HK-2 (cell line): ENCODE data around the gene PRKN.
"Not testable (repeated sequence)": the region's sequence is repeated elsewhere in the genome, so short reads cannot be mapped to it uniquely, and the experiment has no call there.

Source experiments
- DNase-seq: peaks from one replicate; pipeline ENCODE4 v3.0.0-alpha.2; 2018; ENCODE audit not compliant: unreplicated experiment

PRKN gene

DNA sequence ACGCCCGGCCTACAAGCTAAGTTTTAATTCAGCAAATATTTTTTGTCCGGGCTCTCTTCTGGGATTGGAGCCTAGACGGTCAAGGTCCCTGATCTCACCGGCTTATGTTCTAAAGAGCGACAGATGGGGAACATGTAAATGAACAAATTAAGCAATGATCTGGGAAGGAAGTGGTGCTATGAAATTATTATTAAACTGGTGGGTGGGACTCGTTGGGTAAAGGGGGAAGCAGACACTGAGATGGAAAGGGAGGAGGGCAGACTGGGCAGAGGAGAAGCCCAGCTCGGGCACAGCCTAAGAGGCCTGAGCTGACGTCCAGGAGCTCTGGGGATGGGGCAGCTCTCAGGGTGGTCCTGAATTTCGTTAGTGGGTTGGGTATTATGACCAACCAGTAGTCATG, 1371.9 kb downstream of the PRKN start:
- DNase-seq = no peak

DNA sequence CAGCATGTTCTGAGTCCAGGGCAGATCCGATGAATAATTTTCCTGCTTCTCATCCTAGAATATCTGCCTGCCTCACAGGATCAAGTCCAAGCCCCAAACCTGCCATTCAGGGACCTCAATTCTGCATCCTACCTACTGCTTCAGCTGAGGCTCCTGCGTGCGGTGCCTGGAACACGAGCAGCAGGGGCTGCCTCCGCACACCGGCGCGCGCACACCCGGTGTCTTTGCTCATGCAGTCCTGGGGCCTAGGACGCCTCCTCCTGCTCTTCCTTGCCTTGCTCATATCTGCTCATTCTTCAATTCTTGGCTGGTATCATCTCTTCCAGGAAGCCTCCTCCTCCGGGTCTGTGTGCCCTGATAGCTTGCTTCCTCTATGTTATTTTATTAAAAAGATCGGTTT, 1372.6 kb downstream of the PRKN start:
- DNase-seq = no peak

DNA sequence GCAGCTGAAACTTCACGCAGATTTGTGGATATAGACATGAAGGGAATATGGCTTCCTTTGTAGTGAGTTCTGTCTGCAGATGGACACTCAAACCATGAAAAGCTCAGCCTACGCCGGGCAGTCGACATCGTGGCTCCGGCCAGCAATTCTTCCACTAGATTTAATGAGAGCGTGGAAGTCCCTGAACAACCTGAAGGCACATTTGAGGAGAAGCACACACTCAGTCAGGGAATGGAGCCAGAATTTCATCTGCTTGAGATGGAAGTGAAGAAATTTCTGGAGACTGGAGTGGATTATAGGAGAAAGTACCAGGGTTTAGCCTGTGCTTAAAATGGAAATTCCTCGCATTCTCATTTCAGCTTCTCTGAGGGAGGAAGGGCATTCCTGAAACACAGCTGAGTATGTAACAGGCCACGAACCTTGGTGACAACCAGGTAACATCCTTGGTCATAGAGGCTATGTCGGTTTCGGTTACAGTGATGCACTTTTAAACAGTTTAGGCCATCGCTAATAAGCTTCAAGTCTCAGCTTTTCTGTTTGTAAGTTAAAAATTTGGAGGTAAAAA, 1373.2 kb downstream of the PRKN start:
- no peak for DNase-seq

DNA sequence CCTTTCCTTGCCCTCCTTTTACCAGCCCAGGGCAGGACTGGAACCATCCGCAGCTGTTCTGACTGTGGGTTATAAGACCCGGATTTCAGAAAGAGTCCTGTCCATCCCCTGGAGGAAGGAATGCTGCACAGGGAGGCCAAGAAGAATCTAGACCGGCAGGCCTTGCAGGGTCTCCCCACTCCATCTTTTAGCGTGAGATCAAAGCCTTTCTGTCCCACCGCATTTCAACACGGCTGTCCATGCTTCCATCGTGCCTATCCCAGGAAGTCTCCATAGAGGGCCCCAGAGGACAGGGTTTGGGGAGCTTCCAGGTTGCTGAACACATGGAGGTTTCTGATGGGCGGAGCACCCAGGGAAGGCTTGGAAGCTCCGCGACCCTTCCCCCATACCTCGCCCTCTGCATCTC, 1374.4 kb downstream of the PRKN start:
- no peak for DNase-seq

DNA sequence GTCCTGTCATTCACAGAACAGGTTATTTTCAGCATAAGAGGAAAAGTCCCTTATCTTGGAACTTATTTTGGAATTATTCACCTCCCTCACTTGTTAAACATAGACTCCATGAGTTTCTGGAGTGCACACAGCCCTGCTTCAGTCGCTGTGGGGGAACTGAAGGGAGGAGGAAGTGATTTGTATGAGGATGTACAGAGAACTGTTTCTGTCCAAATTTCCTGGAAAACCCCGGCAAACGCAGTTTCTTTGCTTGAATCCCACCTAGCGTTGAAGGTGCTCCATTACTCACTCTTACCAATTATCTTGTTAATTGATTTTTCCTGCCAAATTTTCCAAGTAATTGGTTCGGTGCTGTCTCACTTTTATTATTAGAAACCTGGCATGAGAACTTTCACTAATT, 1375.7 kb downstream of the PRKN start:
- no peak for DNase-seq

DNA sequence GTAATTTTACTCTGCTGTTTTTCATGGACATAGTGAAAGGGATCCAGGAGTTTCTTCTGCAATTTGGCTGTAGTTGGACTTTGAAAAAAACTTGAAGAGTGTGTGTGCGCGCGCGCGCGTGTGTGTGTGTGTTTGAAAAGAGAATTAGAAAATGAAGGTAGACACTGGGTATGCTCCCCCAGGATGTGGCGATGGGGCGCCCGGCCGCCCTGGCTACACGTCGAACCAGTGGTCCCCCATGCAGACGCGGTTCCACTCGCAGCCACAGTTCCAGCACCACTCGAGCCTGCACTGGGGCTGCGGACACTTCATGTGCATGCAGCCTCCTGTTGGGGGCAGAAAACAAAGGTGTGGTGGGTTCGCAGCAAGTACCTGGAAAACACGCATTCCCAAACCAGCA, 1377.7 kb downstream of the PRKN start:
- DNase-seq = no peak

DNA sequence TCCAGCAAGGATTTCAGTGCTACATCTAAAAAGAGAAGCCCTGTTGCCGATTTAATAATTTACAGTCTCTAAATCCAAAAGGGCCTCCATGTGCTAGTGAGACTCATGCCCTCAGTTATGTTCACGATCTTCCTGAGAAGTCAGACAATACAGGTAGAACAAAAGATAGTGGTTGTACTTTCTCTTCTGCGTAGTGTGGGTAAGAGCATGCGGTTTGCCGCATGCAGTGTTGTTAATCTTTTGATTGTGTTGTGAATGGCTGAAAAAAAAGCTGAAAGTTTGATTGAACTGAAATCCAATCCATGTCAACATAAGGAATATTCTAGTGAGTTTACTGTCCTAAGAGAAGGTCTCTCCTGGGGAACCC, 1379.0 kb downstream of the PRKN start:
- DNase-seq = no peak

DNA sequence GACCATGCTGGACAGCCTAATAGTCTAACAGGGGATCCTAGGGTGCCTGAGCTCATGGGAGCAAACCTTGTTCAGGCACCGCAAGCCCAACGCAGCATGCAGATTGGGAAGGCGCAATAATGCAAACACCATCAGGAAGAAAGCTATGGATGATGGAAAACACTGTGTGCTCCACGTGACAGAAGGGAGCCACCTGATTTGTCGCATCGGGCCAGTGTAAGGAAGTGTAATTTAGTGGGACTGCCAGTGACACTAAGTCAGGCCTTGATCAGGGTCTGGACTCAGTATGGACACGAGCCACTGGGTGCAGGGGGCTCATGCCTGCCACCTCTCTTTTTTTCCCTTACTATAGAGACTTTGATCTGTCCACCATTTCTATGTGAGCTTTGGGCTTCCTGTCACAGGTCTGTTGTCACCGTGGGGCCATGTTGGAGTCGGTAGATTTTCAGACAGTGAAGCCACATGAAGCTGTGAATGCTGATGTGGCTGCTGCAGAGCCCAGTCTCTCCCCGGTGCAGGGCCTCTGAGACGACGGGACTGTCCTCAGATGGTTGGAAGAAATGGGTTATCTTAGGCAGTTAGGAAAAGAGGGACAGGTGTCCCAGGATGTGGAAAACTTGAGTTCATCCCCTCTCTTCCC, 1379.5 kb downstream of the PRKN start:
- no peak for DNase-seq

DNA sequence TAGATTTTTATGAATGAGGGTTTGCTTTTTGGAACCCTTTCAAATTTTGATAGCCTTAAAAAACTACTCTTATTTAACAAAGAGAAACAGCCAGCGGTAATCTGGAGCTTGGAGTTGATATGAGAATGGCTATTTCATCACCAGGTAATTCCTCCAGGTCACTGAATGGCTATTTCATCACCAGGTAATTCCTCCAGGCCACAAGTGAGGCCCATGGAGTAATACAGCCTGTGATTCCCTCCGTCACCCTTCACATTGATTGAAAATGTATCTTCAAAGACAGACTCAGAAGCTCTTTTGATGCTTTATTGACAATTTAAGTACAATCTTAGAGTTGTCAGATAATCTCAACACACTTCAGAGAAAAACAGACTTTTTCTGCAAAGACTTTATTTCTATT, 1380.4 kb downstream of the PRKN start:
- DNase-seq = no peak

DNA sequence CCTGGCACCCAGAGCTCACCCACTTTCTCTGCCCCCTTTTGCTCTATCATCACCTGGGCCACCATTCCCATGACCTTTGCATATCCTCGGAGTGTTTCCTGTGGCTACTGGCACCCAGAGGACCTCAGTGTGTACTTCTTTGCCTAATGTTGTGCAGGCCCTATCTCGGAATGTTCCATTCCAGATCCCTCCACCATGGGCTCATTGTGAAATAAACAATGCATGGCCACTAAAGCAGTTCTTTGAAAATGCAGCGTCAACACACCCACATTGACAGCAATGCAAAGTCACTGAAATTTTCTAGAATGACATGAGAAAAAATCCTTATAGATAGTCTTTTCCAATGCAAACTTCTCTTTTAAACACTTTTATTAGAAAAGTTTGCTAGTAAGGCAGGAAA, 1380.8 kb downstream of the PRKN start:
- DNase-seq = no peak

DNA sequence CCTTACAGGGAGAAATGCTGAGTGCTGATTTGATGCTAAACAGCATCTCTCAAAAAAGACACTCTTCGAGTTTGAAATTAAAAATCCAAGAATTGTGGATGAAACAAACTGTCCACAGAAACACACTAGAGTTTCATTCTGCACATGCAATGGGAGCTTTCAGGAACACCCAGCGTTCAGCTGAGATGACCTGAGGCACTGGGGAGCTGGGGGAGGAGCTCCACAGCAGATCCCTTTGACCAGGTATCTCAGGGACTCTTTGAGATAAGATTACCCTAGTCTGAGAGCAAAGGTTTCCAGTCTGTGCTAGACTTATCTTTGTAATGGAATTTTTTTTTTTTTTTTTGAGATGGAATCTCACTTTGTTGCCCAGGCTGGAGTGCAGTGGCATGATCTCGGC, 1382.9 kb downstream of the PRKN start:
- DNase-seq = no peak

DNA sequence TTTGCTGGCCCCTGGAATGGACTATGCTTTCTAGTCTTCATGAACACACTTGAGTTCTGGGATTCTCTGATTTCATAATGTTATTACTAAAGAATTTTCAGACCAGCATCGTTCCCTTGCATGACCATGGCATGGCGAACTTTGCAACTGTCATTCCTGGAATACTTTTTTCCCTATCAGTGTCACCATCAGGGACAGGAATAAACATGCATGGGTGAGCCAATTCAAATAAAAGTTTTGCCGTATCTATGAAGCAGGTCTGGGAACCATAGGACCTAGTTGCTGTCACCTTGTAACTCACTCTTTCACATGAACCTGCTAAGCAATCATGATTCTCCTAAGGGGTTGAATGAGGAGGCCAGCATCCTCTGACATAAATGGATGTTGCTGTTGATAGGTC, 1385.5 kb downstream of the PRKN start:
- DNase-seq = no peak

DNA sequence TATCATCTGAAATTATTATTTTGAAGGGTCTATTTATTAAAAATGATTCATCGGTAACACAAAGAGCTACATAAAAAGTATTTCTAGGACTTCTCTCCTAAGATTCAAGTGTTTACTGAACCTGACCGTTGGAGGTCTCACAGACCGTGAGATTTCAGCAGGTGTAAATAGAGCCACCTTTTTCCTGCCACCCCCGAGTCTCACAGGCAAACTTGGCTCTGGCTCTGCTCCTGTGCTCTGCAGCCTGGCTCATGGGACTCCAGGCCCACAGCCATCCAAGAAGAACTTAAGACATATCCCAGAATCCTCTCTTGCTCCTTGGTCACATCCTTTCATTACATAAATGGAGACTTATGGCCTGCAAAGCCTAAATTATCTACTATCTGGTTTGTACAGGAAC, 1385.9 kb downstream of the PRKN start:
- DNase-seq = no peak

DNA sequence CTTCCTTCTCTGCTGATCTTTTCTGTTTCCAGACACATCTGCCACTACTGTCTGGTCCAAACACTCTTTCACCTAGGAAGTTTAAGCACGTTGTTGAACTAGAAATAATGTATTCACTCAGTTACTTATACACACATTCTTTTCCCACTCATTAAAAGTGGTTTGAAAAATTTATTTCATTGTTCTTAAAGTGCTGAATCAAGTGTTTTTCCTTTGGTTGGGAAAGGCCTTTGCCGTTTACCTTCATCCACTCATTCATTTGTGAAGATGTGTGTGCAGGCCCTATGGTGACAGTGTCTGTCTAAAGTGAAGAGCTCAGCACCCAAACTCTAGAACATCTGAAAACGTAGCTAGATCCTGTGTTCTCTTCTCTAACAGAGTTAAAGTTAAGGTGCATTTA, 1389.6 kb downstream of the PRKN start:
- DNase-seq = no peak

DNA sequence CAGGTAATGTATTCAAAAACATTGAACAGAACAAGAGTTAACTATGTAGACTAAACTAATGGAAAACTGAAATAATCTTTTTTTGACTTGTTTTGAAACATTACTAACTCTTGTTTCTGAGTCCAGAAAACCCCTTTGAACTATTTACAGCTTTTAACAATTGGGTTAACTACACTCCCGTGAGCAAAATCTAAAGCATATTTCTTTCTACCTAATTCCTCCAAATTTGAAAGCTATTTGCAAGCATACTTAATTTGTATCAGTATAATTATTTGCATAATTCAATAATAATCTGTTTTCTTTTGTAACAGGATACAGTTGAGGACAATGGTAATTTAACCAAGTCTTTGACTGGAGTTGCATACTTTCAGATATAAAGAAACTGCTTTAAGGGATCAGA, 1391.1 kb downstream of the PRKN start:
- no peak for DNase-seq

DNA sequence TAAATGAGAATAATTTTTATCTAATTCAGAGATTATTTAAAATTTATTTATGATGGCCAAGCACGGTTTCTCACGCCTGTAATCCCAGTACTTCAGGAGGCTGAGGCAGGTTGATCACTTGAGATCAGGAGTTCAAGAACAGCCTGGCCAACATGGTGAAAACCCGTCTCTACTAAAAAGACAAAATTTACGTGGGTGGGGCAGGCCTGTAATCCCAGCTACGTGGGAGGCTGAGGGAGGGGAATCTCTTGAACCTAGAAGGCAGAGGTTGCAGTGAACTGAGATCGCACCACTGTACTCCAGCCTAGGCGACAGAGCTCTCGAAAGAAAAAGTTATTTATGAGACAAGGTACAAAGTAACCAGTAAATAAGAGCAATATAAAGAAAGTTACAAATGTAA, 1394.2 kb downstream of the PRKN start:
- no peak for DNase-seq

DNA sequence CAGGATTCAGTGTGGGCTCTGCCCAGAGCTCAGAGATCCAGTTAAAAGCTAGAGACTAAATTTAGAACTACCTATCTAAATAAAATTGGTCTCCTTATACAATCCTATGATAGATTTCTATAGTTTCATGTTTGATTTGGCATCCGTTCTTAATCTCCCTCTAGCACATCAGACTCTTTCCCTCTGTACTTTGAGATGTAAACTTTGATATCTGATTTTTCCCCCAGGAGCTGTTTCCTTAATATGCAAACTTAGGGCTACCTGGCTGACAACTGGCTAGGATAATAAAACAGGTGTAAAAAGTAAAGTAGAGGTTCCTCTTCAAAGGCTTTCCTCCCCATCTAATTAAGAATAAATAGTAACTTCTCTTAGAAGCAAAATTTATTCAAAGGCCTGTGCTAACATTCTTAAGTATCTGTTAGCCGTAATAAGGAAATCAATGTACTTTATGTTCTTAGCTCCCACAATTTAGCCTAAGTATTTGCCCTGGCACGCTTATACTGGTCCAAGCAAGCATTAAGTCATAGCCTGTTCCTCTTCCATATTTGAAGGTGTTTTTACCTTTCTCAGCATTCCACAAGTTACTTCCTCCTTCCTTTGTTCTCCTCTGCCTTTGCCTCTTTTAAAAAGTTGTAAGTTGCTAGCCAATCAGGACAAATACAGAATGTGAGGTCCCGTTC, 1396.0 kb downstream of the PRKN start:
- DNase-seq = not testable (repeated sequence)

DNA sequence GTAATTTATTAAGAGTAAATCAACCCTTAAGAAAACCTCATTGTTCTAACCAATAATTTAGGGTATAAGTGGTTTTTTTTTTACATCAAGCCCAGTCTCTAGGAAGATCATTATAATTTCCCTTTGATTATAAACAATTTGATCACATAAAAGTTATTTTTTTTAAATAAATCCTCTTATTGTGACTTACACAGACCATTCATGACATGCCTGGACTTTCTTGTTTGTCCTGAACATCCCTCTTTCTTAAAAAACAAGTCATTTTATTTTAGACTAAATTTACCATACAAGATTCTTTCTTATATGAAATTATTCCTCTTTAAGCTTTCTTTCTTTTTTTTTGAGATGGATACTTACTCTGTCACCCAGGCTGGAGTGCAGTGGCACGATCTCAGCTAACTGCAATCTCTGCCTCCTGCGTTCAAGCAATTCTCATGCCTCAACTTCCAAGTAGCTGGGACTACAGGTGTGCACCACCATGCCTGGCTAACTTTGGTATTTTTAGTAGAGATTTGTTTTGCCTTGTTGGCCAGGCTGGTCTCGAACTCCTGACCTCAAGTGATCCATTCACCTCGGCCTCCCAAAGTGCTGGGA, 1400.1 kb downstream of the PRKN start:
- no peak for DNase-seq

DNA sequence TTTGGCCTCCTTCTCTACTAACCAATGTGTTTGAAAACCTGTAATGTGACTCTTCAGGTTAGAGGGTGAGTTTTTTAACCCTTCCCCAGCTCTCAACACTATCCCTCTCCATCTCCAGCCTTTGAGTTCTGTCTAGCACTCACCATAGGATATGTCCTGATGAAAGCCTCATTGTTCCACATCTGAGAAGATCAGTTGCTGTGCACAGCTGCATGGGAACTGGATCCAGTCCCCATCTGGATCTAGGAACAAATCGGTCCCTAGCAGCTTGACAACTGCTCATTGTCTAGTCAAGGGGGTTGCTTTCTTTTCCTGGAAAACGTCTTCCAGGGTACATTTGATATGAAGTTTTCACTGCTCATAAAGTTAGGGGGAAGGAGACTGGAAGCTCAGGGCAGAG, 1408.3 kb downstream of the PRKN start:
- no peak for DNase-seq

DNA sequence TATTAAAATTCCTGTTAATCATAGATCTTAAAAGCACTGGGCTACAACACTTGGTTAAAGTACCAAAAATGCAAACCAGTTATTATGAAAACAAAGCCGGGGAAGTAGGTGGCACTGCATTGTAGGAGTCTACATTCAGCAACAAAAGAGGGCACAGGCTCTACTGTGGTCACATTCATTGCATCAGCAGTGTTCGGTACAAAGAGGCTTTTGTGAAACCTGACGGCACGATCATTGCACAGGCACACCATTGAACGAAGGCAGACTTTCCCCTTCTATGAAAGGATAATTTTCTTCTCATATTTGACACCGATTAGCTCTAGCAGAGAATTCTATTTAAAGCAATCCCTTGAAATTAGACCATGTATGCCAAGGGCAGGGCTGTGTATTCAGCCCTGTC, 1409.1 kb downstream of the PRKN start:
- DNase-seq = no peak

DNA sequence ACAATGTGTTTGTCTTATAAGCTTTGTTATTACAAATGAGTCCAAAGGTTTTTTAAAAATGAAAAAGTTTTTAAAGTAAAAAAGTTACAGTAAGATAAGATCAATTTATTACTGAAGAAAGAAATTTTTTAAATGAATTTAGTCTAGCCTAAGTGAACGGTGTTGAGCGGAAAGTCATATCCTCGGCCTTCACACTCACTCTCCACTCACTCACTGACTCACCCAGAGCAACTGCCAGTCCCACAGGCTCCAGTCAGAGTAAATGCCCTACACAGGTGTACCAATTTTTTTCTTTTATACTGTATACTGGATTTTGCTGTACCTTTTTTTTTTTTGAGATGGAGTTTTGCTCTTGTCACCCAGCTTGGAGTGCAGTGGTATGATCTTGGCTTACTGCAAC, 1411.0 kb downstream of the PRKN start:
- no peak for DNase-seq

DNA sequence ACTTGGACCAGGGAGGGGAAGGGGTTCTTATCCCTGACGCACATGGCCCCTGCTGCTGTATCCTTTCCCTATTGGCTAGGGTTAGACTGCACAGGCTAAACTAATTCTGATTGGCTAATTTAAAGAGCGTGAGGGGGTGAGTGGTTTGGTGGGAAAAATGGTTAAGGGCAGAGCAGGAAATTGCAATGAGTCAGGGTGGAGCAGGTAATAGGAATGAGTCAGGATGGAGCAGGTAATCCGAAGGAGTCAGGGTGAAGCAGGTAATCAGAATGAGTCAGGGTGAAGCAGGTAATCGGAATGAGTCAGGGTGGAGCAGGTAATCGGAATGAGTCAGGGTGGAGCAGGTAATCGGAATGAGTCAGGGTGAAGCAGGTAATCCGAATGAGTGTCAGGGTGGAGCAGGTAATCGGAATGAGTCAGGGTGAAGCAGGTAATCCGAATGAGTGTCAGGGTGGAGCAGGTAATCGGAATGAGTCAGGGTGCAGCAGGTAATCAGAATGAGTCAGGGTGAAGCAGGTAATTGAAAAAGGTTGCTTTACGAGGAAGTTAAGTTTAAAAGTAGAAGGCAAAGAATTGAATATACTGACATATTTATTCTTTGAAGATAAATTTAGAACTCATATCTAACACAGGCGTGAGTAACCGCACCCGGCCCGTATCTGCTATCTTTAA, 1412.2 kb downstream of the PRKN start:
- not testable (repeated sequence) for DNase-seq
